ENCODE data around the gene CD14.

Gene CD14

GRCh38 chr5:140587495-140587894 is 45.5 kb downstream of the CD14 start:
- H3K27me3 ChIP-seq = no peaks in the 10 kb centered on the region
- no peak overlapping the region for H3K27ac ChIP-seq
- no peaks in the 10 kb centered on the region for H3K36me3 ChIP-seq
- H4K20me1 ChIP-seq = no peaks in the 10 kb centered on the region
- no peaks in the 10 kb centered on the region for H3K4me1 ChIP-seq
- H3K4me2 ChIP-seq = no peak overlapping the region
- 0 out of 2 replicates have a peak, but pooled peaks cover 4% of the 10 kb centered on the region for H3K9me3 ChIP-seq
- H3K4me3 ChIP-seq = no peak overlapping the region
- TF ChIP-seq Cebpa-rat (IDR thresholded peaks at IDR 0.05) = no peak
- no peak overlapping the region for H3K9ac ChIP-seq
